K562 (cell line): ENCODE measurements around the gene MAP3K7. TPM values are rescaled to one million over a fixed set of nuclear protein-coding genes. Genes with fewer than 3 reads are reported as not detected.

Source experiments
- CTCF ChIP-seq, 3 experiments: IDR thresholded peaks in 2 of 3; conservative IDR thresholded peaks in 1 of 3; 2 replicates each; pipeline ENCODE4 v1.5.1; 2011 to 2012; ENCODE audit warnings: low read length in 3 of 3, mild to moderate bottlenecking in 3 of 3, control low read depth in 2 of 3, improper control_type of control experiment in 1 of 3, inconsistent platforms in 1 of 3, low read depth in 1 of 3, mixed read lengths in 1 of 3, moderate library complexity in 1 of 3; ENCODE audit not compliant: insufficient read depth in 2 of 3
- HDAC6 ChIP-seq: IDR thresholded peaks from 2 replicates; pipeline ENCODE4 v1.6.1; 2012; ENCODE audit warnings: low read depth, mild to moderate bottlenecking, control low read depth, inconsistent platforms, low read length, moderate library complexity
- ID3 ChIP-seq, 2 experiments: fragments of 250-450 bp in 1 of 2; fragments of 450-650 bp in 1 of 2; sonication (Bioruptor Pico) in 1 of 2; IDR thresholded peaks; 2 replicates each; pipeline versions ENCODE4 v1.6.1 to v1.8.0; 2016 to 2021; ENCODE audit warnings: mild to moderate bottlenecking in 2 of 2, moderate library complexity in 2 of 2, missing compliant biosample characterization in 1 of 2, missing genetic modification characterization in 1 of 2
- MBD2 ChIP-seq: sonication (generic); IDR thresholded peaks from 2 replicates; pipeline ENCODE4 v1.6.1; 2016; ENCODE audit warnings: low read depth, borderline replicate concordance
- PTTG1 ChIP-seq: fragments of 450-650 bp; IDR thresholded peaks from 2 replicates; pipeline ENCODE4 v1.6.1; 2016; ENCODE audit warnings: low read depth, mild to moderate bottlenecking, missing genetic modification characterization, missing compliant biosample characterization
- TSHZ1 ChIP-seq: fragments of 250-450 bp; sonication (Bioruptor Pico); IDR thresholded peaks from 2 replicates; pipeline ENCODE4 v1.4.0; 2020; ENCODE audit warnings: mild to moderate bottlenecking, moderate library complexity
- polyA plus RNA-seq, 8 experiments: library from polyadenylated mRNA; depleted of rRNA in 4 of 8; stranded (reverse) in 5 of 8; unstranded in 3 of 8; fragments of >200 nt; fragmentation: Nextera tagmentation in 2 of 8; fragmentation: Illumina TruSeq in 1 of 8; extraction: Ambion mirVana in 2 of 8; extraction: Trizol in 1 of 8; gene quantifications; 2 replicates each; pipeline versions ENCODE4 v1.2.1 to v1.2.3, GENCODE V29; 2011 to 2014; ENCODE audit warnings: inconsistent platforms in 1 of 8, missing spikeins in 1 of 8
- total RNA-seq, 7 experiments: library from RNA; depleted of rRNA in 6 of 7; stranded (reverse); fragments of >200 nt in 6 of 7; fragmentation: Illumina TruSeq in 2 of 7; extraction: Trizol in 2 of 7; gene quantifications; 2 replicates each; pipeline versions ENCODE4 v1.2.1 to v1.2.3, GENCODE V29; 2011 to 2021; ENCODE audit warnings: low replicate concordance in 1 of 7

MAP3K7 gene
- total and polyA plus RNA-seq, 9 of the 15 experiments (the other 6 are each of a cell fraction or from before 2014, with no cell fraction given), result 13.4 to 60.9 (median 34.8) TPM

GRCh38 chr6:90478278-90478677 lies 108.6 kb downstream of the MAP3K7 start (continued):
- TF ChIP-seq TSHZ1 (CRISPR knock-in tag) (no peak), PTTG1 (tag) (no peak), HDAC6 (no peak), CTCF (IDR thresholded peaks at IDR 0.05 in 2 of 3, conservative IDR thresholded peaks at IDR 0.05 in 1 of 3; ENCODE audit: insufficient read depth in 2 of 3, low read depth in 1 of 3, low read length in 3 of 3) (peak; percentile 37 to 46 (median 37); a peak in 3 of 6 replicates), ID3 (CRISPR knock-in tag; IDR thresholded peaks at IDR 0.05) (no peak), ID3 (tag; IDR thresholded peaks at IDR 0.05) (no peak), MBD2 (no peak)
